ENCODE measurements around the gene LAPTM5. TPM values are rescaled to one million over a fixed set of nuclear protein-coding genes. Genes with fewer than 3 reads are reported as not detected.

LAPTM5 gene
- total RNA-seq, 1 experiment from 2014 or later: 82.5 TPM

DNA sequence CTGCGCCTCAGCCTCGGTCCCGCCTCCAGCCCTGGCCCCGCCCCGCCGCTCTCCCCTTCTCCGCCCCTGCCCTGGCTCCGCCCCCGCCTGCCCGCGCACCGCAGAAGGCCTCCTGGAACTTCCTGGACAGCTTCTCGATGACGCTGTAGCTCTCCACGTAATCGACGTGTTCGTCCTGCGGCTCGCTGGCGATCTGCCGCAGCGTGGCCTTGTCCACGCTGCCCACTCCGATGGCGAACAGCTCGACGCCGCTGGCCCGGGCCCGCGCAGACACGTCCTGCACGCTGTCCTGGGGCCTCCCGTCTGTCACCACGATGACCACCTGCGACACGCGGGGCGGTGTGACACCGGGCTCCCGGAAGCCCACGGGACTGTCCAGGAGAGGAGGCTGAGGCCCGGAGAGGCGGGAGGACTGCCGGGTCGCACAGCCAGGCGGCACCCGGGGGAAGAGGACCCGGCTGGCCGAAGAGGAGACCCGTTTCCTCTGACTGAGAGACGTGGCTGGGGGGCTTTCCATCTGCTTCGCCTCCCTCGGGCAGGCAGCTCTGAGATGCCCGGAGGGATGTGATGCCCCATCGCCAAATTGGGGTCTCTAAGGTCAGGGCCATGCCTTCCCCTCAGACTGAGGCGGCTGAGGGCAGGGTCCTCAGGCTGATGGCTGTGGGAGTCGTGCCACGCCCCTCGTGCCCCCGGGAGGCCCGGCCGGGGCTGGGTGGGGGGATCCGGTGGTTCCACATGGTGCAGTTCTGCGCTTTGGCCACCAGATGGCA, 38.8 kb downstream of the LAPTM5 start:
- DNase-seq (ENCODE audit: low read depth): peak; percentile 97

DNA sequence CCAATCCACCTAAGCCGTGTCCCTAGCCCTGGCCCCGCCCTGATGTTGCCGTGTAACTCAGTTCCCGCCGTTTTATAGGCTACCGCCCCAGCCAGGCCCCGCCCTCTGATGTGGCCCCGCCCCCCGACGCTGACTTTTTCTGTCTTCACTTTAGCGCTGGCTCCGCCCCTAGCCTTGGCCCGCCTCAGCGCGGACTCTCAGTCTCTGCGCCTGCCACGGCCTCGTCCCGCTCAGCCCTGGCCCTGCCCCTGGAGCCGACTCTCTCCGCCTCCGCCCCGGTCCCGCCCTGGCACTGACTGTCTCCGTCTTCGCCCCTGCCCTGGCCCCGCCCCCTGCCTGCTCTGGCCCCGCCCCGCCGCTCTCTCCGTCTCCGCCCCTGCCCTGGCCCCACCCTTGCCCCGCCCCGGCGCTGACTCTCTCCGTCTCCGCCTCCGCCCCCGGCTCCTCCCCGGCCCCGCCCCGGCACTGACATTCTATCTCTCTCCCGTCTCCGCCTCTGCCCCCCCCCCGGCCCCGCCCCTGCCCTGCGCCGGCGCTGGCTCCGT, 39.4 kb downstream of the LAPTM5 start:
- peak; percentile 97 for DNase-seq (ENCODE audit: low read depth)

DNA sequence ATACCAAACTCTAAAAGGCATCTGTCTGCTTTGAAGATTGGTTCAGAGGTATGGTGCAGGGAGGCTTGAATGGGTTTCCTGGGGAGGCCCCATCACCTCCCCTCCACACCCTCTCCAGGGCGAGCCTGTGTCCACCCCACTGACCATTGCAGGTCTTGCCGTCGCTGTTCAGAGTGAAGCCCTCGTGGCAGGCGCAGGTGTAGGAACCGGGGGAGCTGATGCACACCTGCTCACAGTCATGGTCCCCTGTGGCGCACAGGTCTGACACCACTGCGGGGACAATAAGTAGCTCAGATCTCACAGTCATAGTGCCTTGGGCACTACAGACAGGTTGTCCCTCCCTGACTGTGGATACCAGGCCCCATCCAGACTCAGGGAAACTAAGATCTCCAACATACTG, 40.9 kb downstream of the LAPTM5 start:
- no peak for DNase-seq (ENCODE audit: low read depth)

DNA sequence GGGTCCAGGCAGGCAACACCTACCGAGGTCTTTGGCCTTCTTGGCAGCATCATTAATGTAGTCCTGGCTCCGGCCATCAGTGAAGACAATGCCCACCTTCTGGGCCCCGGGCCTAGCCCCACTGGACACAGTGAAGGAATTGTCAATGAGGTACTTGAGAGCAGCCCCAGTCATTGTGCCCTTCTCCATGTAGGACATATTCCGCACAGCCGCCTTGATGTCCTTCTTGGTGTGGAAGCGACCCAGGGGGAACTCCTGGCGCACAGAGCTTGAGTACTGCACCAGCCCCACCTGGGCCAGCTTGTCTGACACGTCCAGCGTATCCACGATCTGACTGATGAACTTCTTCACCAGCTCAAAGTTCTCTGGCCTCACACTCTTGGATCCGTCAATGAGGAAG, 41.7 kb downstream of the LAPTM5 start:
- DNase-seq (ENCODE audit: low read depth): no peak

DNA sequence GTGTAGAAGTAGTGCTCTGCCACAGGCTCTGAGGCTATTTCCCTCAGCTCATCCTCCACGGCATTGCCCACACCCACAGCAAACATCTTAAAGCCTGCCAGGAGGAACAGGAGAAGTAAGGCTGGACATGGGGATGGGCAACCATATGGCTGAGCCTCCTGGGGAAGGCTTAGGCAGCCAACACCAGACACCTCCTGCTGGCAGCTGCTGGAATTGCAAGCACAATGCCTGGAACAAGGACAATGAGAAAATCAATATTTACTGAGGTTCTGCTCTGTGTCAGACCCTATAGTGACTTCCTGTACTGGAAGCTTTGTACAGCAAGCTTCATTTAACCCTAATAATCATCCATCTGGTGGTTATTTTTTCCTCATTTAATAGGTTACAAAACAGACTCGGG, 42.4 kb downstream of the LAPTM5 start:
- no peak for DNase-seq (ENCODE audit: low read depth)

DNA sequence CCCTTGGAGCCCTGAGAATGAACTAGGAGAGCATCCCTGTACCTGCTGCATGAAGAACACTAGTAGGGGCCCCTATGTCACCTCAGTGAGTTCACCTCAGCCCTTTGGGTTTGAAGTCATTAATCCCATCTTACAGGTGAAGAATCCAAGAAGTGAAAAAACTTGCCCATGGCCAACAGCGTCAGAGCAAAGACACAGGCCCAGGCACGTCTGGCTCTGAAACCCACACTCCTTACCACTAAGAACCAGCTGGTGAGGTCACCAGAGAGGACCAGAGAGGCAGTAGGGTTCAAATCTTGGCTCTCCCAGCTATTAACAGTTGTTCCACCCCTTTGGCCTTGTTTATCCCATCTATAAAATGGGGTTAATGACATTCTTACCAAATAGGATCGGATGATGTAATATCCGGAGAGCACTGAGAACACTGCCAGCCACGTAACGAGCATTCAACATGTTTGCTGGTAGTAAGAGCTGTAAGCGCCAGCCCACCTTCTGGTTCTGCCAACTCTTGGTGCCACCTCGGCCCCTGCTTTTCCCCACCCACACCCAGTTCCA, 43.0 kb downstream of the LAPTM5 start:
- no peak for DNase-seq (ENCODE audit: low read depth)

DNA sequence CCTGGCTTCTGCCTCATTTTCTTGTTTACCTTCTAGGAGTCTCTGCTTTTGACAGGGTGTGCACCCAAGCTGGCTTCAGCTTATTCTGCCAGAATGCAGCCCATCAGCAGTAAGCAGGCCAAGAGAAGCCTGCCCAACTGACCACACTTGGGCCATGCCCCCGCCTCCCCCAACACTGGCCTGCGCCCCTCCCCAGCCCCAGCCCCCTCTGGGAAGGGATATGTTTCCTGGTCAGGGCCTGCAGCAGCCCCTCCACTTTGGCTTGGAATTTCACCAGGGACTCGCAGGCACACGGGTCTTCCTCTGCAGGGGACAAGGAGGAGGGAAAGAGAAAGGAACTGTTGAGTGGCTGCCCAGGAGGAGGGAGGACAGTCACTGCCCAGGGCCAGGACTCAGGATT, 43.5 kb downstream of the LAPTM5 start:
- DNase-seq (ENCODE audit: low read depth): no peak

DNA sequence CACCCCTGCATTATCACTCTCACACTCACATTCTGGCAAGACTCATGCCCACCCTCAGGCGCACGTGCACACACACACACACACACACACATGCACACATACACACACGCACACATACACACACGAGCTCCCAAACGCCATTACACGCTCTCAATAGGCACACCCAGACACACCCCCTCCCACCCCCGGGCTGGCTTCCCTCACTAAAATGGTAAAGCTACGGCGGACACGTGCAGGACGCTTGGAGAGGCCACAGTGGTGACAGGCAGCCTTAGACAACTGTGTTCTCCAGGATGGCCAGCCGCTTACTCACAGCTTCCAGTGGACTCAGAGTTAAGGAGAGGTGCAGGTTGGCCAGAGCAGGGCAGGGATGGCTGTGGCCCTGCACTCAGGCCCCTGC, 44.3 kb downstream of the LAPTM5 start:
- no peak for DNase-seq (ENCODE audit: low read depth)

DNA sequence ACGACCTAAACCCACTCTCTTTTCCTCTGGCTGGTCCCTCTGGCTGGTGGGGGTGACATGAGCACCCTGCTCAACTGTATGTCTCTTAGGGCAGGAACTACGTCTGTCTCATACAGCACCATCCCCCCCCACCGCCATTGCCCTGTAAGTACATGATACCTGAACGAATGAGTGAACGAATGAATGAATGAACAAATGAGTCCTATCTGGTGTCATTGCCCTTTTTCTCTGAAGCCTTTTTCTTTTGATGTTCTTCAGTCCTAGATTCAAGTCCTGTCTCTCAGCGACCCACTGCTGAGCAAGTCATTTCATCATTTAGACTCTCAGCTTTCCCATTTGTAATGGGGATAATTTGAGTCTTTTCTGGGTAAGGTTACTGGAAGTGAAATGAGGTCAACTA, 45.0 kb downstream of the LAPTM5 start:
- no peak for DNase-seq (ENCODE audit: low read depth)

DNA sequence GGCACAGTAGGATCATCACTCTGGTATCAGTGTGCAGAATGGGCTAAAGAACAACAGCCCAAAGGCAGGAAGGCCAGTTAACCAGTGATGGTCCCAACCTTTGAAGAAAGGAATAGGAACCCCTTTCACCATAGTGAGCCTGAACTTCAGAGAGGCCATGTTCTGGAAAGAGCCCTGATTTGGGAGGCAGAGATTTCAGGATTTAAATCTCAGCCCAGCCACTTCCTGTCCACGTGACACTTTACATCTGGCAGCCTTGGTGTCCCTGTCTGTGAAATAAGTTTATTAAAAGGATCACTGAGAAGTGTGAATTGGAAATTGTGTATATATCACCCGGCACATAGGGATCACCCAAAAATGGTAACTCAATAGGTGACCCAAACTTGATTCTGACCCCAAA, 47.2 kb downstream of the LAPTM5 start:
- no peak for DNase-seq (ENCODE audit: low read depth)

DNA sequence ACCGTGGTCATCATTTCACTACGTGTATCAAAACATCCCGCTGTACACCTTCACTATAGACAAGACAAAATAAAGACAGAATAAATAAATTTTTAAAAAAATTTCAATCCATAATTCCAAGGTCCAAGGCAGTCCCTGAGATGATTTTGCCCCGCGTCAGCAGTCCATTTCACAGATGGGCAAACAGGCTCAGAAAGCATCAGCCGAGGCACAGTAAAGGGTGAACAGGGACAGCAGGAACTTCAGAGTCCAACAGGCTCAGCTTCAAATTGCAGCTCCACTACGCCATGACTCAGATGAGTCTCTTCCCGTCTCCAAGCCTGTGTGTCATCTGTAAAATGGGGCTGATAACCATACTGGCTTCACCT, 49.2 kb downstream of the LAPTM5 start:
- no peak for DNase-seq (ENCODE audit: low read depth)

DNA sequence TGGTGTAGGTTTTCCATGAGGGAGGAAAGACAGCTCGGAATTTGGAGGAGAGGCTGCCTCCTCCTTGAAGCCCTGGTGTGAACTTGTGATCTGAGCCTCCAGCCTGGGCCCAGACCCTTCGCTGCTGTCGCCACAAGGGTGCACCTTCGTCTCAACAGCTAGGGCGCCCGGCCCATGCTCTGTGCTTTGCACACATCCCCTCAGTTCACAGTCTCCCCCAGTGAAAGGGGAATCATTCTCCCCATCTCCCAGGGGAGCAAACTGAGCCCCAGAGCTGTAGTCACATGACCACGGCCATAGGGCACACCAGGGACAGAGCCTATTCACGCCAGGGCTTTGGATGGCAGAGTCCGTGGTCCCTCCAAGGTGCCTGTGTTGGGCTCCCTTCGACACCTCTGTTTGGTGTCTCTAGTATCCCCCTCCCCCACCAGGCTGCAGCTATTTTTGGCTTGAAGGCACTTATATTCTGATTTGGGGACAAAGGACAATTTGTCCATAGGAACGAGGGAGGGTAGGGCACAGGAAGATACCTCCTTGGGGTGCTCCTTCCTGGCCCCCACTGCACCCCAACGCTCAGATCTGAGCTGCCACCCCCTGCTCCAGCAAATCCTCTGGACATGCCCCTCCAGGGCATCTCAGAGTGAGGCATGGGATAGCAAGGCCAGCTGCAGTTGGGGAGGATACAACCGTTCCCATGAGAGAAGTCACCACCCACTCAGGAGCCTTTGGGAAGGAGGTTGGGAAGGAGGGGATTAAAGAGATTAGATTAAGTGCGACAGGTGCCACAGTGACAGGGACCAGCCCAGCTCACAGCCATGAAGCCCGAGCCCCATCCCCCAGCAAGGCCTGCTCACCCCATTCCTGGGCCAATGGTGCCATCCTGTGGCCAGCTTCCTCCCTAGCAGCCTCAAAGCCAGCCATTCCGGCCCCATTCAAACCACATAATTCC, 49.9 kb downstream of the LAPTM5 start:
- DNase-seq (ENCODE audit: low read depth): peak; percentile 61

DNA sequence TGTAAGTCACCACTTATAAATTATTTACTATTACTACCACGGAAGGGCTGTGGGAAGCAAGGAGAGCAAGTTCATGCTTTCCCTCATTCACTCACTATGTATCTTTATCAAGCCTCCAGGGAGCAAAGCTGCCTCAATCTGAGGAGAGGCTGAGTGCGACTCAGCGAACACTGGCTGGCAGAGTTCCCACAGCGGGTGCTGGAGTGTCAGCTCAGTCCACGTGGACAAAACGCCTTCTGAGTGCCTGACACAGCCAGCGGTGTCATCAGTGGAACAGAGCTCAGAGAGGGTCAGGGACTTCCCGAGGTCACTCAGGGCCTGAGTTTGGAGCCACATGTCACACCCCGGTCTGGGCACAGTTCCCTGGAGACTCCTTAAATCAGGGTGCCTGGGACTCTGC, 51.0 kb downstream of the LAPTM5 start:
- DNase-seq (ENCODE audit: low read depth): peak; percentile 64

DNA sequence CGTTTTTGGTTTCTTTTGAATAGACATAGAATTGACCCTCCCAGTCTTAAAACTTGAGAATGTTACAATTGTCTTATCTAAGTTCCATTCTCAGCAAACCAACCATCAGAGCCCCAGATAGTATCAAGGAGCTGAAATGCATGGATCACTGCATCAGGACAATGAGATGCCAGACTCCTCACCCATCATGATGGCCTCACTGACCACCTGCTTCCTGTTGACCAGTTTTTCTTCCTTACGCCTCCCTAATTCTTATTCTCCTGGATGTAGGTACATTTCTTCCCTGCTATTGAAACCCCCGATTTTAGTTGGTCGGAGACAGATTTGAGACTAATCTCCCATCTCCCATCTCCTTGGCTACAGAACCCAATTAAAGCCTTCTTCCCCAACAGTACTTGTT, 51.9 kb downstream of the LAPTM5 start:
- DNase-seq (ENCODE audit: low read depth): no peak

DNA sequence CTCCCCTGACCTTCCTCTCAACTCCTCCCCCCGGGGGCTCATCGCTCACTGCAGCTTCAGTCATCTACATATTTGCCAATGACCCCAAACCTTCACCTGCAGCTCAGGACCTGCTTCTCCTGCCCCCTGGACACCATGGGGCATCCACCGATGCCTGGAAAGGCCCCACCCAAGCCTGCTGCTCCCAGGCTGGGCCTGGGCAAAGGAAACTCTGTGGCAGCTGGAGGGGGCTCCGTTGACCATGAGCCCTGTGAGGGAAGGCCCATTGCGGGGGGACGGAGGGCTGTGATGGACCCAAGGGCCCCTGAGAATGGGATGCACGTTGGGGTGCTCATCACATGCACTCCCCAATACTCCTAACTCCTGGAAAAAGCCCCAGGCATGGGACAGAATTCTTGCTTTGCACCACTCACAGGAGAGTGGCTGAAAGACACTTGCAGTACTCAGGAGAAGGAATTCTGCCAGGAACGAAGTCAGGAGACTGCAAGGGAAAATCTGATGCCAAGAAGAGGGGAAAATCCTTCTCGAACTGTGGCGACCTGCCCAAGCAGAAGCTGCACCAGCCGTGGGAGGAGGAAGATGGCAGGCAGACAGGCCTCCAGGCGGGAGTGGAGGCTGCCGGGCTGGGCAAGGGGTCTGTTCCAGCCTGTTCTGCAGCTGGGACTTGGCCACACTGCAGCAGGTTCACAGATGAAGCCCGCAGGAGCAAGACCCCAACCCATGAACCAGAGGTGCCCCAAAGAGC, 52.6 kb downstream of the LAPTM5 start:
- no peak for DNase-seq (ENCODE audit: low read depth)

DNA sequence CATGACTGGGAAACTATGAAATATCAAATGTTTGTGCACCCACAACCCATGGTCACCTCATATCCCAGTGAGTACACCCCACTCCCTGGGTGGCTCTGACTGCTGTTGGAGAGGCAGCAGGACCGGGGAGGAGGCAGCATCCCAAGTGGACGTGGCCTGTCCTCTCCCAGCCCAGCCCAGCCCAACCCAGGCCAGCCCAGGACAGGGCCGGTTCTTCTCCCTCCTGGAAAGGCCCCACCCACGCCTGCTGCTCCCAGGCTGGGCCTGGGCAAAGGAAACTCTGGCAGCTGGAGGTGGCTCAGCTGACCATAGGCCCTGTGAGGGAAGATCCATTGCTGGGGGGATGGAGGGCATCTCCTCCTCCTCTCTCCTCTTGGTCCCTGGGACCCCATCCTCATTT, 53.3 kb downstream of the LAPTM5 start:
- DNase-seq (ENCODE audit: low read depth): peak; percentile 47

DNA sequence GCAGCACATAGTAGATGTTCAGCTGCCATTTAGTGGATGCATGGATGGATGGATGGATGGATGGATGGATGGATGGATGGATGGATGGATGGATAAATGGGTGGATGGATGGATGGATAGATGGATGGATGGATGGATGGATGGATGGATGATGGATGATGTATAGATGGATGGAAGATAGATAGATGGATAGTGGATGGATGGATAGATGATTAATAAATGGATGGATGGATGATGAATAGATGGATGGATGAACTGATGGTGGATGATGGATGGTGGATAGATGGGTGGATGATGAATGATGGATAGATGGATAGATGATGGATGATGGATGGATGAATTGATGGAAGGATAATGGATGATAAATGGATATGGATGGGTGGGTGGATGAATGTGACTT, 54.8 kb downstream of the LAPTM5 start:
- DNase-seq (ENCODE audit: low read depth): no peak

DNA sequence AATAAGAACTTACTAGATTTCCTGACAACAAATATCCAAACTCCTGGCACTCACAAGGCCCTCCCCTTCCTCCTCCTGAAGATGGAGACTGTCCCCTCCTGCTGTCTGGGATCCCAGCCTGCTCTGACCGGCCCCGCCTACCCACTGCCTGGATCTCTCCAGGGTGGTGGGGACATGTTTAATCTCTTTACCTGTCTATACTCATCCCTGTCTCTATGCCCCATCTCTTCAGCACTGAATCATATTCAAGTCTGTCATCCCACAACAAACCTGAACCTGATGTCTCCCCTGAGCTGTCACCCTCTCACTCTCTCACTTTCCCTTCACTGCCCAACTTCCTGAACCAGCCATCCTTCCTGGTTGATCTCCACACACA, 56.3 kb downstream of the LAPTM5 start:
- no peak for DNase-seq (ENCODE audit: low read depth)

DNA sequence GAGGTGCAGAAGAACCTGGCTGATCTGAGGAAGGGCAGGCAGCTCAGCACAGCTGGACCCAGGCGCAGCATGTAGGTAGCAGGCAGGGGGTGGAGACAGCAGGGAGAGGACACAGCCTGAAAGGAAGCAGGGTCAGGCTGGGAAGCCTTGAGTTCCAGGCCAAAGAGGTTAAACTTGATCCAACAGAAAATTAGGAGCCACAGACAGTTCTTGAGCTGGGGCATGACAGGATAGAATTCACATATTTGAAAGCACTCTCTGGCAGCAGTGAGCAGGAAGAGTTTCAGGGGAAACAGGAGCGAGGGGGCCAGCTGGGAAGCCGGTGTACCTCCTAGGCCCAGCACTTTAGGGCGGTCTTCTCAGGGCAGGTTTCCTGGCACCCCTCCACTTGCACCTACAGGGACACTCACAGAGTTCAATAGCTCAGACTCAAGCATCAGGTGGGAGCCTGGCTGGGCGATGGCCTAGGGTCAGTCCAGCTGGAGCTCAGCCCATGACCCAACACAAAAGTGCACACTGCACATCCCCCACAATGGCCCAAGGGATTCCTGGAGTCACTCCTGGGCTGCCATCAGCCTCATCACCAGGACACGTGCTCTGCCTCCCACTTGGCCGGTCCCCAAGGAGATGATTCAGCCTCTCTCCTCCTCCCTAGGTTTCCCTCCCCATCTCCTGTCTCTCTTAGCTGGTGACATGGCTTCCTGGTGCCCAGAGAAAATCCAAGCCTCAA, 56.9 kb downstream of the LAPTM5 start:
- DNase-seq (ENCODE audit: low read depth): peak; percentile 92

DNA sequence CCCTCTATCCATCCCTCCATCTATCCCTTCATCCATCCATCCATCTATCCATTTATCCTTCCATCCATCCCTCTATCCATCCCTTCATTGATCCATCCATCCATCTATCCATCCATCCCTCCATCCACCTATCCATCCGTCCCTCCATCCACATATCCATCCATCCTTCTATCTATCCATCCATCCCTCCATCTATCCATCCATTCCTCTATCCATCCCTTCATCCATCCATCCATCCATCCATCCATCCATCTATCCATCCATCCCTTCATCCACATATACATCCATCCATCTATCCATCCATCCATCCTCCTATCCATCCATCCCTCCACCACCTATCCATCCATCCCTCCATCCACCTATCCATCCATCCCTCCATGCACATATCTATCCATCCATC, 57.8 kb downstream of the LAPTM5 start:
- no peak for DNase-seq (ENCODE audit: low read depth)

DNA sequence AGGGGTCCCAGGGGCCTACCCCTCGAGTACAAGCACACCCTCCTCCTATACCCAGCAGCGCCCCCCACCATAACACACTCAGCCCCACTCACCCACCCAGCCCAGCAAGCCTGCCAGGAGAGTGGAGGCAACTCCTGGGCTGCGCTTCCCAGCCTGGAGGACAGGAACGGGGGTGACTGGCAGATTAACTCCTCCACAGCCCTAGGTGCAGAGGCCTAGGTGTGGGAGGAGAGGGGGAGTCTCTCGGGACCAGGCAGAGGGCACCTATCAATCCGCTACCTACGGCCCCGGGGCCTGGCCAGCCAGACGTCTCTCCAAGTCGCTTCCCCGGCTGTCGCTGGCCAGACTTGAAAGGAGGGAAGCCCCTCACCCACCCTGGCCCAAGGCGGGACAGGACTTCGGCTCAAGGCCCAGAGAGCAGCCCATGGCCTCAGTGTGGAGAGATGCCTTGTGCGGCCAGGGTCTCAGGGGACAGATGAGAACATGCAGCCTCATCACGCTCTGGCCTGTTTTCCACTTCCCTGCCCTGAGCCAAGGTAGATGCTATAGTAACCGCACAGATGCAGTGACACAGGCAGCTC, 59.1 kb downstream of the LAPTM5 start:
- DNase-seq (ENCODE audit: low read depth): no peak
